Epithelial cell of esophagus (primary cell): Measurements from ENCODE around the gene DDX42.
A peak's percentile ranks its signal among the peaks of the same experiment; 100 is the strongest.
"Not testable (repeated sequence)": the region's sequence is repeated elsewhere in the genome, so short reads cannot be mapped to it uniquely, and the experiment has no call there.

ENCODE experiments used
- DNase-seq: peaks from one replicate; pipeline ENCODE4 v3.0.0; 2010; ENCODE audit warnings: low read depth
- H3K4me3 ChIP-seq: 2 replicates; pipeline ENCODE4 v1.5.1; 2011; ENCODE audit warnings: mild to moderate bottlenecking, low read length, control low read depth
- TF ChIP-seq, protein P1 (sequence below): IDR thresholded peaks from 2 replicates; pipeline ENCODE4 v1.5.1; 2011; ENCODE audit warnings: low read depth, mild to moderate bottlenecking, low read length, control low read depth, inconsistent platforms; ENCODE audit not compliant: insufficient read depth; ENCODE audit errors: missing control alignments

The DDX42 gene

DNA sequence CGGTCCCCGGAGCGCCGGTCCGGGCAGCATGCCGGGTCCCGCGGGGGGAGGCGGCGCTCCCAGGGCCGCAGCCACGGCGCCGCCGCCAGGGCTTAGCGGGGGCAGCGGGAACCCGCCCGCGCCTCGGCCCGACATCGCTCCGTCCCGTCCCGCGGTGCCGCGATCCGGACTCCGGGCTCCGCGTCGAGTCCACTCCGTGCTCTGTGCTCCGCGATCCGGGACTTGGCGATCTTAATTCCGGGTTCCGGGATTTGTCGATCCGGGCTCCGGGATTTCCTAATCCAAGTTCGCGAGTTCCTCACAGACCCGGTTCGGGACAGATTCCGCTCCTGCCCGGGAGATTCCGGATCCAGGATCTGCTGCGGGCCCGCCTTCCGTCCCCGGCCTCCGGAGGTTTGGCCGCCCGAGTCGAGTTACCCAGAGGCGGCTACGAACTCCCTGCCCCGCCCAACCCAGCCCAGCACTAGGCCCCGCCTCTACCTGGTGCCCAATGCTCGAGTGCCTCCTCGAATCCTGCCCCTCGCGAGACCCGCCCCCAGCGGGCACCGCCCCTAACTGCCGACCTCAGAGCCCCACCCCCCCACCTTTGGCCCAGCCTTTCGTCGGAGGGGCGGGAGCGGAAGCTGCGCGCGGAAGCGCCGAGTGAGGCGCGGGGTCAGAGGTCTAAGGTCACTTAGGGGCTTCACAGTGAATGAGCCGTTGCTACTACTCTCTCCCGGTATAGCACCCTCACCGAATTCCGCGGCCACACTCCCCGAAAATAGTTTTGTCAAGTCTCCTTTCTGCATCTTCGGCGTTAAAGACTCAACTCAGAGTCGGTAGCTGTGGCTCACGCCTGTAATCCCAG lies 68.8 kb downstream of the DDX42 start, which contains the start of gene SMARCD2:
TSS of gene SMARCD2 (minus strand) at position 146 of the 847 bp plus-strand sequence. CDS start at position 135, 11 bp downstream.
- TF ChIP-seq, protein P1, sequence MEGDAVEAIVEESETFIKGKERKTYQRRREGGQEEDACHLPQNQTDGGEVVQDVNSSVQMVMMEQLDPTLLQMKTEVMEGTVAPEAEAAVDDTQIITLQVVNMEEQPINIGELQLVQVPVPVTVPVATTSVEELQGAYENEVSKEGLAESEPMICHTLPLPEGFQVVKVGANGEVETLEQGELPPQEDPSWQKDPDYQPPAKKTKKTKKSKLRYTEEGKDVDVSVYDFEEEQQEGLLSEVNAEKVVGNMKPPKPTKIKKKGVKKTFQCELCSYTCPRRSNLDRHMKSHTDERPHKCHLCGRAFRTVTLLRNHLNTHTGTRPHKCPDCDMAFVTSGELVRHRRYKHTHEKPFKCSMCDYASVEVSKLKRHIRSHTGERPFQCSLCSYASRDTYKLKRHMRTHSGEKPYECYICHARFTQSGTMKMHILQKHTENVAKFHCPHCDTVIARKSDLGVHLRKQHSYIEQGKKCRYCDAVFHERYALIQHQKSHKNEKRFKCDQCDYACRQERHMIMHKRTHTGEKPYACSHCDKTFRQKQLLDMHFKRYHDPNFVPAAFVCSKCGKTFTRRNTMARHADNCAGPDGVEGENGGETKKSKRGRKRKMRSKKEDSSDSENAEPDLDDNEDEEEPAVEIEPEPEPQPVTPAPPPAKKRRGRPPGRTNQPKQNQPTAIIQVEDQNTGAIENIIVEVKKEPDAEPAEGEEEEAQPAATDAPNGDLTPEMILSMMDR: no peak
- DNase-seq: peak; percentile 99

DNA sequence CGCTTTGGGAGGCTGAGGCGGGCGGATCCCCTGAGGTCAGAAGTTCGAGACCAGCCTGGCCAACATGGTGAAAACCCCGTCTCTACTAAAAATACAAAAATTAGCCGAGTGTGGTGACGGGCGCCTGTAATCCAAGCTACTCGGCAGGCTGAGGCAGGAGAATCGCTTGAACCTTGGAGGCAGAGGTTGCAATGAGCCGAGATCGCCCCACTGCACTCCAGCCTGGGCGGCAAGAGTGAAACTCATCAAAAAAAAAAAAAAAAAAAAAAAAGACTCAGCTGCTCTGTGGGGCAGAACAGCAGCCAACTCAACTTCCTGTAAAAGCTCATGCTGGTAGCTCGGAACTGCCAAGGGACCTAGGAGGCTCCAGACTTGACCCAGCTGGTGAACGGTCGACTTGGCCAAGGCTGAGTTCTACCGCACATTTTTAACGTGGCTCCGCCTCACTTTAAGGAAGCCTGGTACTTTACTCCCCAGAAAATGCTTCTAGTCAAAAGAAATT lies 69.5 kb downstream of the DDX42 start:
- DNase-seq: not testable (repeated sequence)
- H3K4me3 ChIP-seq: peak overlapping the region; percentile 49

More for the DNA sequence above, 68.8 kb downstream of the DDX42 start, which contains the start of gene SMARCD2:
- peak within 1 kb of the TSS; percentile 79 for H3K4me3 ChIP-seq

DNA sequence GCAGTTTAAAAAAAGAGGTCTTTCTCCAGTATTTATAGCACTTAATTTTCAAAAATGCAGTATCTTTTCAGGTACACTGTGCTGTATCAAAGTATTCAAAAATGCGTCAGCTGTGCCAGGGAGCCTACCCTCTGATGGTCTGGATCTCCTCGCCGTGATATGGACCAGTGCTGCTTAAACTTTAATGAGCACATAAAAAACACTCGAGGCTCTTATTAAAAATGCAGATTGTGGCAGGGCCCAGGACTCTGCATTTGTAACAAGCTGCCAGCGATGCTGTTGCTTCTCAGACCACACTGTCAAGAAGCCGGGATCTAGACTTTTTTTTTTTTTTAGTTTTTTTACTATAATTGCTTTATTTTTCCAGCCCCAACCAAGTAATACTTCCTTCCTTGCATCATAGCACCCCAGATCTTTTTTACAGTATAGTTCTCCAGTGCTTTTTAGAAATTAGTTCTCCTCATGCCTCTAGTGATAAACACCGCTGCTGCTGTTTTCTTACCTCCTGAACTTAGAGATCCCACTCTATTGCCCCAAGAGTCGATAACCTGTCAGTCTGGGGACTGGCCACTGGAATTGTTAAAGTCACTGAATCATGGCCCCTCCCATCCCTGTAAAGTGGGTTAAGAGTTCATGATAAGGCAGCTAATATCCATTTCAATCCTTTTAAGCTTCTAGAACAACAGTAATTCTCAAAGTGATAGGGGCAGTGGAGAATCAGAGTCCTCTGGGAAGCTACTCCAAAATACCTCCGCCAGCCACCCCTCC lies 70.1 kb downstream of the DDX42 start:
- DNase-seq: no peak
- TF ChIP-seq, protein P1: no peak
- no peak overlapping the region for H3K4me3 ChIP-seq

DNA sequence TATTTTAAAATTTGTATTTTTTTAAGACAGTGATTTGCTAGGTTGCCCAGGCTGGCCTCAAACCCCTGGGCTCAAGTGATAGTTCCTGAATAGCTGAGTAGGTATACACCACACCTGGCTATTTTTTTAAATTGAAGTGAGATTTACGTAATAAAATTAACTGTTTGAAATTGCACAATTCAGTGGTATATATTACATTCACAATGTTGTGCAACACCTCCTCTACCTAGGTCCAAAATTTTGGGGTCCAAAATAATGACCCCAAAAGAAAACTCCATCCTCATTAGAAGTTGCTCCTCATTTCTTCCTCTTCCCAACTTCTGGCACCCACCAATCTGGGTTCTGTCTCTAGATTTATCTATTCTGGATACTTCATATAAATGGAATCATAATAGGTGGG lies 71.5 kb downstream of the DDX42 start:
- TF ChIP-seq, protein P1: no peak

DNA sequence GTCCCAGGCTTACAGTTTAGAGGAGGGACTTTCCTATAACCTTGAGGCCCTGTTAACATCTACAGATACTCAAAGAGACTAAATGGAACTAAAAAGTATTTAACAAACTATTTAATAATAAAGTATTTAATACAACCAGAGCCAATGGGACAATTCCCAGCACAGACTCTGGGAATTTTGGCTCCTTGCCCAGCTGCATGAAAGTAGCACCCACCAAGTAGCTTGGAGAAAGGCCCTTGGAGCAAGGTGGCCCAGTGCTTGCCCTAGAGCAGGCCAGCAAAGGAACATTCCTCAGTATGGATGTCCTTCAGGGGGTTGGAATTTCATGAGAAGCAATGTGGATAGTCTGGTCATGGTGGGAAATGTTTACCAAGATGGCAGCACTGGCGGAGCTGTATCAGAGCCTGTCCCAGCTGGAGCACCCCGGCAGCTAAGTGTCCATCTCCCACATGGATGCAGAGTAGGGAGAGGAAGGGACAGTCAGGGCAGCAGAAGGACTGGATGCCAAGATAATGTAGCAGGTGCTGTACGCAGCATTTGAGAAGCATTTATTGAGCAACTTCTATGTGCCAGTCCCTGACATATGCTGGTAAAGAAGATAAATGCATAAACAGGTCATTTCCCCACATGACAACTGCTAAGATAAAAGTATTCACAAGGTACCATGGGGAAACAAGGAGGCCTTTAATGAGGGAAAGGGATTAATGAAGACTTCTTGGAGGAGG lies 73.7 kb downstream of the DDX42 start:
- no peak for DNase-seq
- H3K4me3 ChIP-seq: no peak overlapping the region
- TF ChIP-seq, protein P1: no peak

More for the DNA sequence above, 71.5 kb downstream of the DDX42 start:
- DNase-seq: no peak
- H3K4me3 ChIP-seq: no peak overlapping the region

DNA sequence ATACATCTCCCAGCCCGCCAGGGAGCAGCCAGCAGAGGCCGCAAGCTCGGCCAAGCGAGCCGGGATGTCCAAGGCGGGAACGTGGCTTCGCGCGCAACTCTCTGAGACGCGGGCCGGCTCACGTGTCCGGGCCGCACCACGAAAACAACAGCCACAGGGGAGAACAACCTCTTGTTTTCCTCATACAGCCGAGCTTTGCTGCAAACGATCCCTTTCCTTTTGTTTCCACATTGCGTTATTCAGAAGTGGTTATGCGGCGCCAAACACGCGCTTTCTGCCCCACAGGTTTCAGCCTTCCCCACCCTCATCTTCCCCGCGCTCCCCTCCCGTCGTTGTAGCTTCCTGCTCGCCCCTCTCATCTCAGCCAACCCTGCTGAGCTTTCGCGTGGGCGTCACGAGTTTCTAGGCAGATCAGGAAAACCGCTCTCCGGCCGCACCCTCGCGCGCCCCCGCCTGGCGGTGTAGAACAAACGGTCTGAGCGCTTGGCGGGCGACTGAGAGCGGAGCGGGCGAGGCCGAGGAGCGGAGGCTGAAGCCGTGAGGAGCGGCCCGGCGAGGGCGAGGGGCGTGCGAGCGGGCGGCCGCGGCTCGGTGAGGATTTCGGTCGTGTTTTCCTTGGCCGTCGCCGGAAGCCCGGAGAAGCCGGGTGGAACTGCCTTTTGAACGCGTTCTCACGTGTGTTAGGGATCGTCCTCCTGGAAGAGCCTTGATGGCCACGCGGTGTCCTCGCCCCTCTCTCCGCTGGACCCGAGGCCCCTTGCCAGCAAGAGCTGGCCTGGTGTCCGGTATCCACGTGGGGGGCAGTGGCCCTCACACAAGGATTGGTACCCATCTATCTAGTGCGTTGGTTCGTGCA lies 75.1 kb downstream of the DDX42 start:
- TF ChIP-seq, protein P1: peak; percentile 60
- H3K4me3 ChIP-seq: peak overlapping the region; percentile 40
- DNase-seq: peak; percentile 95
